HG02642 (cell line): ENCODE data around the gene PROS1.
A peak's percentile ranks its signal among the peaks of the same experiment; 100 is the strongest.
"Not testable (repeated sequence)": the region's sequence is repeated elsewhere in the genome, so short reads cannot be mapped to it uniquely, and the experiment has no call there.

Source experiments
- ATAC-seq: cut with Tn5 transposase; IDR thresholded peaks from one replicate; pipeline ENCODE4 v1.9.1; 2021; ENCODE audit warnings: mild to moderate bottlenecking; ENCODE audit not compliant: unreplicated experiment, poor library complexity

PROS1 gene

GRCh38 chr3:93979850-93980676, 6.4 kb upstream of the PROS1 start, which contains the start of gene ARL13B:
Gene ARL13B (plus strand): TSS chr3:93980155. CDS start chr3:93980424, 269 bp downstream.
- peak; percentile 100 for ATAC-seq

- no peak for ATAC-seq
Measured at GRCh38 chr3:93969997-93970396, 3.7 kb downstream of the PROS1 start.

- no peak for ATAC-seq
Measured at GRCh38 chr3:93969443-93969842, 4.3 kb downstream of the PROS1 start.

GRCh38 chr3:93965106-93965505, 8.6 kb downstream of the PROS1 start:
- not testable (repeated sequence) for ATAC-seq

DNA sequence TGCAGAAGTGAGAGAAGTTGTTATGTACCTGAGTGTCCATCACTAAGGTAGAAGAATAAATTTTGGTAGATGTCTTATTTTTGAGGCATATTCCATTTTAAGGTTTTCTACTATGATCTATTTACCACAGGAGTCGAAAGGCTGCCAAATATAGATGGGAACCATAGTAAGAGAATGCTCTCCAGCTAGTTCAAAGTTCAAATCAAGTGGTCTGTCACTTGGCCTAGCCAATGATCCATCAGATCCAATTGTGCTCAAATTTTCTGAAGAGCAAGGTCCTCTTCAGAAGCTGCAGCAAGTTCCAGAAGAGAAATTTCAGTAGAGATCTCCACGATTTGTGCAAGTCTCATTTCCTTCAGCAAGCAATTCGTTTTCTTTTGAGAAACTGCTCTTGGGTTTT, 10.9 kb downstream of the PROS1 start:
- no peak for ATAC-seq

- no peak for ATAC-seq
Measured at GRCh38 chr3:93961489-93961888, 12.2 kb downstream of the PROS1 start.

GRCh38 chr3:93961026-93961425, 12.7 kb downstream of the PROS1 start:
- ATAC-seq: no peak

DNA sequence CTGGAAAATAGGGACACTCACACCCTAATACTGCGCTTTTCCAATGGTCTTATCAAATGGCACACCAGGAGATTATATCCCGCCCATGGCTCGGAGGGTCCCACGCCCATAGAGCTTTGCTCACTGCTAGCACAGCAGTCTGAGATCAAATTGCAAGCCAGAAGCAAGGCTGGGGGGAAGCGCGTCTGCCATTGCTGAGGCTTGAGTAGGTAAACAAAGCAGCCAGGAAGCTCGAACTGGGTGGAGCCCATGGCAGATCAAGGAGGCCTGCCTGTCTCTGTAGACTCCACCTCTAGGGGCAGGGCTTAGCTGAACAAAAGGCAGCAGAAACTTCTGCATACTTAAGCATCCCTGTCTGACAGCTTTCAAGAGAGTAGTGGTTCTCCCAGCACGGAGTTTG, 23.7 kb downstream of the PROS1 start:
- ATAC-seq: not testable (repeated sequence)

GRCh38 chr3:93937485-93937884, 36.2 kb downstream of the PROS1 start:
- ATAC-seq: not testable (repeated sequence)

GRCh38 chr3:93936549-93936948, 37.1 kb downstream of the PROS1 start:
- no peak for ATAC-seq

- no peak for ATAC-seq
Measured at GRCh38 chr3:93934366-93935046, 39.2 kb downstream of the PROS1 start.

- no peak for ATAC-seq
Measured at GRCh38 chr3:93931597-93932229, 42.0 kb downstream of the PROS1 start.

GRCh38 chr3:93930041-93930440, 43.7 kb downstream of the PROS1 start:
- ATAC-seq: no peak

DNA sequence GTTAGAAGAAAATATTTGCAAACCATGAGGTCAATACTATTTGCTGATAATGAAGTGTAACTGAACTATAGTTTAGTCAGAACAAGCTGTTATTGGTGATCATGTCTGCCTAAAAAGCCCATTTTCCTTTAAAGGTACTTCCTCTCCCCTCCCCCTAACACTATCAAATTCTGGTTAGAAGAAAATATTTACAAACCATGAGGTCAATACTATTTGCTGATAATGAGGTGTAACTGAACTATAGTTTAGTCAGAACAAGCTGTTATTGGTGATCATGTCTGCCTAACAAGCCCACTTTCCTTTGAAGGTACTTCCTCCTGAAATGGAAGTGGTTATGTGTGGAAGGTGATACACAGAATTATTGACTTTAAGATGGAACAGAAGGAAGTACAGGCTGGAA, 46.9 kb downstream of the PROS1 start:
- no peak for ATAC-seq

DNA sequence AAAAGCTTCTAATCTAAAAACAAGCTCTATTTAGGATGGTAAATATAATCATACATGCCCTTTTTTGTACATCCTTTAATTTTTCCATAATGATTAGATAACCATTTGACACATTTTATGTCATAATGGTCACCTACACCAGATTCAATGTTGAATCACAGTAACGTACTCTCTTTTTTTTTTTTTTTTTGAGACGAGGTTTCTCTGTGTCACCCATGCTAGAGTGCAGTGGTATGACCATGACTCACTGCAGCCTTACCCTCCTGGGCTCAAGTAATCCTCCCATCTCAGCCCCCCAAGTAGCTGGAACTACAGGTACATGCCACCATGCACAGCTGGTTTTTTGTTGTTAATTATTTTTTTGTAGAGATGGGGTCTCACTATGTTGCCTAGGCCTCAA, 49.2 kb downstream of the PROS1 start:
- ATAC-seq: no peak

GRCh38 chr3:93923006-93923405, 50.7 kb downstream of the PROS1 start:
- ATAC-seq: no peak

DNA sequence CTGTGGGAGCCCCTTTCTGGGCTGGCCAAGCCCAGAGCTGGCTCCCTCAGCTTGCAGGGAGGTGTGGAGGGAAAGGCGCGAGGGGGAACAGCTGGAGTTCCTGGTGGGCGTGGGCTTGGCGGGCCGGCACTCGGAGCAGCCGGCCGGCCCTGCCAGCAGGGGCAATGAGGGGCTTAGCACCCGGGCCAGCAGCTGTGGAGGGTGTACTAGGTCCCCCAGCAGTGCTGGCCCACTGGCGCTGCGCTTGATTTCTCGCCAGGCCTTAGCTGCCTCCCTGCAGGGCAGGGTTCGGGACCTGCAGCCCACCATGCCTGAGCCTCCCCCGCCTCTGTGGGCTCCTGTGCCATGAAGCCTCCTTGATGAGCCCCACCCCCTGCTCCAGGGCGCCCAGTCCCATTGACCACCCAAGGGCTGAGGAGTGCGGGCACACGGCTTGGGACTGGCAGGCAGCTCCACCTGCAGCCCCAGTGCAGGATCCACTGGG, 56.1 kb downstream of the PROS1 start:
- ATAC-seq: not testable (repeated sequence)

- ATAC-seq: not testable (repeated sequence)
Measured at GRCh38 chr3:93913623-93914022, 60.1 kb downstream of the PROS1 start.

DNA sequence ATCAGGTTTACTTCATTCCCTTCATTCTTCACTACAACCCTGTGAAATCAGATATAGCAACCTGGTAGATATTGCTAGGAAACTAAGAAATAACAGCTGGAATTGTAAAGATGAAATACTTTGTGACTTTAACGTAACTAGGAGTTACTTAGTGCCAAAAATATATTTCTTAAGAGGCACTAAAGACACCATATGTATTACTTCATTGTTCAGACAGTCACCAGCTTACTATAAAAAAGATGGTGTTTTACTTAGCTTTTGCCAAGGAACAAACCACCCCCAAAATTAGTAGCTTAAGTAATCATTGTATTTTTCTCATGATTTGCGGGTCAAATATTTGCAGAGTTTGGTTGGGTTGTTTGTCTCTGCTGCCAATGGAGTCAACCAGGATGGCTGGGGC, 62.5 kb downstream of the PROS1 start:
- no peak for ATAC-seq

DNA sequence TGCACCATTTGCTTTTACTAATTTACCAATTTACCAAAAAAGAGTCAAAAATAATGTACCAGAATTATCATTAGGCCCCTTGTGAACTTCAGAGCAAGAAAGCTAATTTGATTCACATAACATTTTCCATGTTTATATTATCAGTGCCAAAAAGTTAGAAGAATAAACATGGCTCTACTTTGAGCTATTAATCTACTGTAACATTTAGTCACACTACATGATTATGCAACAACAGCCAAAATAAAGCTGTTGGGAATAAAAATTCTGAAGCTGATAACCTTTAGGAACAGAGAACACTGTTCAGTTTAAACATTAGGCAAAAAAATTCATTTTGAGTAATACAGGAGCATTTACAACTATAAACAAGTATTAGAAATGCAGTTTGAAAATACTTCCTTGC, 63.6 kb downstream of the PROS1 start:
- ATAC-seq: no peak

DNA sequence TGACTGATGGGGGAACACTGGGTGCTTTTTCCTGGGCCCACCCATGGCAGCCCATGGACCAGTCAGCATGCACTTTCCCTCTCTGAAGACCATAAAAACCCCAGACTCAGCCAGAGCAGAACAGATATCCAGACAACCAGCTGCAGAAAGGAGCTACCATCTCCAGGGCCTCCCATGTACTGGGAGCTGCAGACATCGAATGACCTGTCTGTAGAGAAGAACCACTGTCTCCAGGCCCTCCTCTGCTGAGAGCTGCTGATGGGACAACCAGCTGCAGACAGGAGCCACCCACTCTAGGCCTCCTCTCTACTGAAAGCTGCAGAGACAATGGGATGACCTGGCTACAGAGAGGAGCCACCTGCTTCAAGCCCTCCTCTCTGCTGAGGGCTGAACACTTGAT, 66.6 kb downstream of the PROS1 start:
- no peak for ATAC-seq
